Skeletal muscle tissue (tissue), 5 donors: Measurements from ENCODE around the gene AIMP2. TPM values are rescaled to one million over a fixed set of nuclear protein-coding genes. Genes with fewer than 3 reads are reported as not detected.
A peak's percentile ranks its signal among the peaks of the same experiment; 100 is the strongest.
"Not testable (repeated sequence)": the region's sequence is repeated elsewhere in the genome, so short reads cannot be mapped to it uniquely, and the experiment has no call there.

Source experiments
- H3K27ac ChIP-seq: one replicate; pipeline ENCODE4 v1.7.0; 2013; ENCODE audit warnings: mild to moderate bottlenecking, low read depth, low read length, inconsistent platforms
- H3K27me3 ChIP-seq, 3 donors: one replicate each; pipeline ENCODE4 v1.7.0; 2013; ENCODE audit warnings: low read length in 3 of 3; ENCODE audit not compliant: control insufficient read depth in 3 of 3, insufficient read depth in 3 of 3
- H3K36me3 ChIP-seq, 3 donors: one replicate each; pipeline ENCODE4 v1.7.0; 2013; ENCODE audit warnings: low read length in 3 of 3; ENCODE audit not compliant: control insufficient read depth in 3 of 3, insufficient read depth in 3 of 3
- H3K4me1 ChIP-seq, 3 donors: one replicate each; pipeline ENCODE4 v1.7.0; 2013; ENCODE audit warnings: low read length in 3 of 3, mild to moderate bottlenecking in 3 of 3; ENCODE audit not compliant: control insufficient read depth in 3 of 3, insufficient read depth in 3 of 3
- H3K4me3 ChIP-seq, 3 donors: one replicate each; pipeline ENCODE4 v1.7.0; 2013; ENCODE audit warnings: low read length in 3 of 3
- H3K9ac ChIP-seq, 3 donors: one replicate each; pipeline ENCODE4 v1.7.0; 2013; ENCODE audit warnings: low read length in 3 of 3, mild to moderate bottlenecking in 3 of 3, moderate library complexity in 2 of 3, low read depth in 1 of 3
- H3K9me3 ChIP-seq, 3 donors: one replicate each; pipeline ENCODE4 v1.7.0; 2013; ENCODE audit warnings: low read length in 3 of 3; ENCODE audit not compliant: control insufficient read depth in 3 of 3
- small RNA-seq: library from RNA; depleted of rRNA; stranded (forward); fragments of <200 nt; gene quantifications from one replicate; pipeline ENCODE3, GENCODE V24; 2014
- total RNA-seq: library from RNA; depleted of rRNA; stranded (reverse); fragments of >200 nt; gene quantifications from one replicate; pipeline ENCODE4 v1.2.3, GENCODE V29; 2014
- donor health status: Osteomylitis.

The AIMP2 gene
- total RNA-seq, 1 donor from 2014 or later: 37.6 TPM

DNA sequence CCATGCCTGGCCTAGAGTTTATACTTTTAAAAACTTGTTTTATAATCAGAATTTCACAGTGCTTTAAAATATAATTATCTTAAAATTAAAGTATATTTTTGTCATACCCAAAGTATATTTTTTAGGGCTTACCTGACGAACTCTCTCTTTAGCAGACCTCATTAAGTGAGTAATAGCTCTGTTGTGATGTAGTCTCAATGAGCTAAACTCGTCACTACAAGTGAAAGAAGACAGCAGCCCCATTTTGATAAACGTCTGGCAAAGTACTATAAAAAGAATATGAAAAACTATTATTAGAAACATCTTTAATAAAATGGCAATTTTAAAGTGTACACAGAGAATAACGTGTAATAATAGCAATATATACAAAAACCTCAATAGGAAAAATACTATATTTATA, 40.7 kb downstream of the AIMP2 start:
- H3K4me1 ChIP-seq: no peaks in the 10 kb centered on the region
- H3K4me3 ChIP-seq: no peak overlapping the region
- H3K36me3 ChIP-seq: peaks cover 12 to 36% (median 28%) of the 10 kb centered on the region in 3 donors
- H3K27me3 ChIP-seq: no peaks in the 10 kb centered on the region
- H3K27ac ChIP-seq: no peak overlapping the region
- no peak overlapping the region for H3K9ac ChIP-seq
- no peaks in the 10 kb centered on the region for H3K9me3 ChIP-seq

DNA sequence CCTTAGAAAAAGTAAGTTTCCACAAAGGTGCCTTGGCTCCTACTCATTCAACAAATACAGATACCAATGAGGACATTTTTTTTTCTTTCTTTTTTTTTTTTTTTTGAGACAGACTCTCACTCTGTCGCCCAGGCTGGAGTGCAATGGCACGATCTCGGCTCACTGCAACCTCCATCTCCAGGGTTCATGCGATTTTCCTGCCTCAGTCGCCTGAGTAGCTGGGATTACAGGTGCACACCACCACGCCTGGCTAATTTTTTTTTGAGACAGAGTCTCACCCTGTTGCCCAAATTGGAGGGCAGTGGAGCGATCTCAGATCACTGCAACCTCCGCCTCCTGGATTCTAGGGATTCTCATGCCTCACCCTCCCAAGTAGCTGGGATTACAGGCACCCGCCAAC, 42.1 kb downstream of the AIMP2 start:
- not testable (repeated sequence) for H3K4me3 ChIP-seq, H3K27ac ChIP-seq, H3K9ac ChIP-seq, H3K4me1 ChIP-seq, H3K9me3 ChIP-seq, H3K27me3 ChIP-seq
- peaks cover 12 to 32% (median 19%) of the 10 kb centered on the region in 3 donors for H3K36me3 ChIP-seq

DNA sequence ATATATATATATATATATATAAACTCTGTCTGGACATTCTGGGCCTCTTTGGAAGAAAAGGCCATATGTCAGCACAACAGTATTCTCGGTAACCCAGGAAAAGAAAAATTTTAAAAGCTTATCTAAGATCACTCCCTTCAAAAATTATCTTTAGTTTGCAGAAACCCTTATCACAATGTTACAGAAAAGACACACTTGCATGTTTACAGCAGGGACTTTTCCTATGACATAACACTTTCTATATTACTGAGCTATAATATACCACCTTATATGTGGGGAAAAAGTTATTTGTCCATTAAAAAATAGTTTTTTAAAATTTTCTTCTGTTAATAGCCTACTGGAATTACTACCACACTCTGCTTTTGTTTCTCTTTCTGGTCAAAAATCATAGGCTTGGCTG, 47.5 kb downstream of the AIMP2 start:
- Histone ChIP-seq H3K9ac (no peak overlapping the region), H3K4me3 (no peak overlapping the region), H3K9me3 (no peaks in the 10 kb centered on the region), H3K27me3 (no peaks in the 10 kb centered on the region), H3K36me3 (peaks cover 2 to 3% (median 3%) of the 10 kb centered on the region in 3 donors), H3K4me1 (peaks cover 3 to 9% (median 8%) of the 10 kb centered on the region in 3 donors), H3K27ac (no peak overlapping the region)

DNA sequence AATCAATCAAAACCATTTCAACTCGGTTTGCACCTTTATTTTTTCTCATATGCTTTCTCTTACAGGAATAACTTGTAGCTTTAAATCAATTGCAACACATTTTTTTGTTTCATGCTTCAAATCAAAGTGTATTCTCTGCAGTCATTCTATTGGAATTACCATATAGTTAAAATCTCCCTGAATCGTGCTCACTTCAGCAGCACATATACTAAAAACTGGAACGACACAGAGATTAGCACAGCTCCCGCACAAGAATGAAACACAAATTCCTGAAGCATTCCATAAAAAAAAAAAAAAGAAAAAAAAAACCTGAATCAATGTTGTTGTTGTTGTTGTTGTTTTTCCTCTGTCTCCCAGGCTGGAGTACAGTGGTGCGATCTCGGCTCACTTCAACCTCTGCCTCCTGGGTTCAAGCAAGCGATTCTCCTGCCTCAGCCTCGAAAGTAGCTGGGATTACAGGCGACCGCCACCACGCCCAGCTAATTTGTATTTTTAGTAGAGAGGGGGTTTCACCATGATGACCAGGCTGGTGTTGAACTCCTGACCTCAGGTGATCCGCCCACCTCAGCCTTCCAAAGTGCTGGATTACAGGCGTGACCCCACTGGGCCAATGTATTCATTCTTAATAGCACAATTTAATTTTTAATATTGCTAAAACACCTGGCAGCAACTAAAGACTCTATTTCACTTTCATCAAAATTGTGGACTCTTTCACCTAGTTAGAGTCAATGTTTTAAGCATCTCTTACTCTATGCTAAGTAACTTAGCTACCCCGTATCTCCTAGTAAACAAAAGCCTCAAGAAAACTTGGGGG, 48.5 kb downstream of the AIMP2 start:
- H3K9me3 ChIP-seq: no peaks in the 10 kb centered on the region
- peaks cover 3 to 9% (median 8%) of the 10 kb centered on the region in 3 donors for H3K4me1 ChIP-seq
- H3K27me3 ChIP-seq: no peaks in the 10 kb centered on the region
- no peak overlapping the region for H3K27ac ChIP-seq
- peaks cover 2 to 3% (median 3%) of the 10 kb centered on the region in 3 donors for H3K36me3 ChIP-seq
- H3K9ac ChIP-seq: no peak overlapping the region
- peak overlapping the region in 2 of 3 donors; percentile 86 to 95 for H3K4me3 ChIP-seq

DNA sequence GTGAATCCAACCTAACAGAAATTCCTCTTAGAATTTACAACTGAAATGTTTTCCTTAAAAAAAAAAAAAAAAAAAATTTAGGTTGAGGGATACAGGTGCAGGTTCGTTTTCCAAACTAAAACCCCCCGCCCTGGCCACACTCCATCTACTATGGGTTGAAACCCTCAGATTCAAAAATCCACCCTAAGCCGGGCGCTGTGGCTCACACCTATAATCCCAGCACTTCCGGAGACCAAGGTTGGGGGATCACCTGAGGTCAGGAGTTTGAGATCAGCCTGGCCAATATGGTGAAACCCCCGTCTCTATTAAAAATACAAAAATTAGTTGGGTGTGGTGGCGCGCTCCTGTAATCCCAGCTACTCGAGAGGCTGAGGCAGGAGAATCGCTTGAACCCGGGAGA, 50.9 kb downstream of the AIMP2 start:
- H3K9ac ChIP-seq, H3K27me3 ChIP-seq, H3K36me3 ChIP-seq, H3K4me3 ChIP-seq, H3K9me3 ChIP-seq, H3K4me1 ChIP-seq, H3K27ac ChIP-seq: not testable (repeated sequence)

DNA sequence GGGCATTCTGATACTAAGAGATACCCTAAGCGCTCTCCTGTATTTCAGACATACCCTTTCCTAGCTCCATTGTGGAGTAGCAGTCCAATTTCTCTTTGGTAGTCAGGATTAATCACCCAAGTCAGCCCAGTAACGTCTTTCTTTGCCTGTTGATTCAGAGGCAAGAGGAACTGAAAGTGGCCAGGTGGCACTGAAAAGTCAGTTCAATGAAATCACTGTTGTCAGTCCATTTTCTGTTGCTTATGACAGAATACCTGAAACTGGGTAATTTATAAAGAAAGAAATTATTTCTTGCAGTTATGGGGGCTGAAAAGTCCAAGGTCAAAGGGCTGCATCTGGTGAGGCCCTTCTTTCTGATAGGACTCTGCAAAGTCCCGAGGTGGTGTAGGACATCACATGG, 62.3 kb downstream of the AIMP2 start:
- Histone ChIP-seq H3K9ac (no peak overlapping the region), H3K9me3 (no peaks in the 10 kb centered on the region), H3K27ac (no peak overlapping the region), H3K4me3 (no peak overlapping the region), H3K27me3 (no peaks in the 10 kb centered on the region), H3K4me1 (no peaks in the 10 kb centered on the region), H3K36me3 (no peaks in the 10 kb centered on the region)

Small RNA genes lying within 50 kb of the gene (small RNA-seq; reads per million reads assigned to genes)
- gene RF00019: not detected
- gene RNU6-218P: not detected
- 0.14 reads per million for gene SNORA80D

Other genes starting within 250 kb of the AIMP2 start
- 29.7 TPM for gene RNF216, start 227.6 kb upstream of the AIMP2 start, total RNA-seq
- gene OCM, start 128.5 kb upstream of the AIMP2 start, total RNA-seq: not detected
- gene CCZ1, start 110.5 kb upstream of the AIMP2 start, total RNA-seq: 55.3 TPM
- gene RSPH10B, start 38.6 kb upstream of the AIMP2 start, total RNA-seq: 2.1 TPM
- 12.0 TPM for gene PMS2, start 223 bp upstream of the AIMP2 start, total RNA-seq
- not detected for gene ANKRD61, start 22.1 kb downstream of the AIMP2 start, total RNA-seq
- gene EIF2AK1, start 49.9 kb downstream of the AIMP2 start, total RNA-seq: 34.4 TPM
- gene USP42, start 95.7 kb downstream of the AIMP2 start, total RNA-seq: 4.7 TPM